Pulmonary artery endothelial cell (primary cell): ENCODE results near the gene TFIP11. TPM values are rescaled to one million over a fixed set of nuclear protein-coding genes. Genes with fewer than 3 reads are reported as not detected.
"Not testable (repeated sequence)": the region's sequence is repeated elsewhere in the genome, so short reads cannot be mapped to it uniquely, and the experiment has no call there.

Experiments
- DNase-seq: peaks from one replicate; pipeline ENCODE4 v3.0.0-alpha.2; 2011; ENCODE audit warnings: low read depth, low spot score
- total RNA-seq: library from RNA; depleted of rRNA; stranded (reverse); fragments of >200 nt; gene quantifications from 2 replicates; pipeline ENCODE4 v1.2.3, GENCODE V29; 2014

The TFIP11 gene
- total RNA-seq, 1 donor from 2014 or later: 40.1 TPM

DNA sequence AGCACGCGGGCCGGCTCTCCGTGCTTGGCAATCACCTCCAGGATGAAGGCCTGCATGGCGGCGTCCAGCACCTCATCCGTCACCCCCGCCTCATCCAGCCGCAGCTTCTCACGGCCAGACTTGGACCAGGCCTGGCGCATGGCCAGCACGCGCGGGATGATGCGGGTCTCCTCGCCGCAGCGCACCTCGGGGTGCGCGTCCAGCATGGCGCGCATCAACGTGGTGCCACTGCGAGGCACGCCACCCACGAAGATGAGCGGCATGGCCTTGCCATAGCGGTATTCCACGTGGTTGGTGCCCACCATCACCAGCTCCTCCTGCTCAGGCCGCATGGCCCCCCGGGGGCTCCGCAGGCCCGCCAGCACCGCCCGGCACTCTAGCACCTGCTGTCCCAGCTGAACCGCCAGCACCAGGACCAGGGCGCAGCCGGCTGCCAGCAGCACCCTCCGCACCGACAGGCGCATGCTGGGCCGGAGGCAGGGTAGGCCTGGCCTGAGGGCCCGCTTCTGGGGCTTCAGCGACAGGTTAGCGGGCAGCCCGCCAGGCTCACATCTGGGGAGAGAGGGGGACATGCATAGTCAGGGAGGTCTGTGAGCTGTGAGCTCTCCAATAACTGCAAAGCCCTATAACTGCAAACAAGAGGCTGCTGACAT, 29.0 kb upstream of the TFIP11 start:
- no peak for DNase-seq

- no peak for DNase-seq
These were observed 27.8 kb upstream of the TFIP11 start for GRCh38 chr22:26540119-26540518.

DNA sequence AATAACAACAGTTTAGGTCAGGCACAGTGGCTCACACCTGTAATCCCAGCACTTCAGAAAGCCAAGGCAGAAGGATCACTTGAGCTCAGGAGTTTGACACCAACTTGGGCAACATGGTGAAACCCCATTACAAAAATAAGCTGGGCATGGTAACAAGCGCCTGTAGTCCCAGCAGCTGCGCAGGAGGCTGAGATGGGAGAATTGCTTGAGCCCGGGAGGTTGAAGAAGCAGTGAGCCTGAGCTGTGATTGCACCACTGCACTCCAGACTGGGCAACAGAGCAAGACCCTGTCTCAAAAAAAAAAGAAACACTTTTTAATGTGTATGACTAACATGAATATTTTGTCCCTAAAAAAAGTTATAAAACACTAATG, 24.5 kb upstream of the TFIP11 start:
- no peak for DNase-seq

GRCh38 chr22:26536056-26536761, 23.9 kb upstream of the TFIP11 start:
- DNase-seq: no peak

- DNase-seq: no peak
These were observed 23.3 kb upstream of the TFIP11 start for GRCh38 chr22:26535603-26535908.

DNA sequence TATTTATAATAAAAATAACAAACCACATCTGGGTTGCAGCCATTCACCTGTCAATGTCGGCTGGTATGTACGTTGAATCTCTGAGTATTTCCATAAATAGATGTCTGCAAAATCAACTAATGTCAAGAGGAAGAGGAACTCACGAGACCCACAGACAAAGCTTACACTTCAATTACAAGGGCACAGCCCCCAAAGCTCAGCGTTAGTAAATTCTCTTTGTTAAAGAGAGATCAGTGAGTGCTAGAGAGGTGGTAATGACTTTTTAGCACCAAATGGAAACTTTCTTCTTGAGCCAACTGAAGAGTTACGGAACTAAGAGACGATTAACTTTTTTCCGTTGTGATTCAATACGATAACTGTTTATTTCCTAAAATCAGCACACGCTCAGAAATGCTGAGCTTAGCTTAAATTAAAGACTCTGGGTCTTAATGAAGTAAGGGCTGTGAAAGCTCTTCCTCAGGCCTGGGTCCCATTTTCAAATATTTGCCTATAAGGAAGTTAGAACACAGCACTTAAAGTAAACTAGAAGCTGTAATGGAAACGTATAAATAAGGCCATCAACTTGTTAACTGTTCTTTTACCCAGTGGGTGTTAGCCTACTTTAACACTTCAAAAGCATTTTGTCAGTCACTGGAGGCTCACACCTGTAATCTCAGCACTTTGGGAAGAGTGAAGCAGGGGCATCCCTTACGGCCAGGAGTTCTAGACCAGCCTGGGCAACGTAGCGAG, 22.8 kb upstream of the TFIP11 start:
- no peak for DNase-seq

DNA sequence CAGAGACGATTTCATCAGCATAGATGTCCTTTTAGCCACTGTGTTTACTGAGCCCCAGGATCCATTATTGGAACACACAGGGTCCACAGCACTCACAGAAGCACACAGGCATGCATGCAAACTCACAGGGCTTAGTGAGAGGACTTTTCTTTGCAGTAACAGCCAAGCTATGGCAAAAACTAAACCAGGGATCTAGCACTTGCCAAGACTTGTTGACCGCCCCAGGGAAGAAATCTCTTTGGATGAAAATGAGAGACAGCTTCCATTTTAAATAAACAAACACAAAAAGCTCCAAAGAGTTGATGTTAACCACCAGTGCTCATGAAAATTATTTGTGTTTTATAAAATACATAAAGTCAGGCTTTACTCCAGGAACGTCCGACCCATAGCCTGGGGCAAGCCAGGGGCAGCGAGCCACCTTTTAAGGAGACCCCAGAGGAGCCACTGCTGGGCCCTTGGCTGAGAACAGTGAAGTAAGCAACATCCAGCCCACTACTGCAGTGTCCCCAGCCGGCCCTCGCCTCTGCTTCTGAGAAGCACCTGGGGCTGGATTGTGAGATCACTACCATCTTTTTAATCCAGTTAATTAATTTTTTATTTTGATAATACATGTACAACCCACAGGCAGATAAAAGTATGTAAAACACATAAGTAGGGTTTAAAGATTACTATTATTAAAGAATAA, 22.0 kb upstream of the TFIP11 start:
- no peak for DNase-seq

GRCh38 chr22:26529345-26529744, 17.1 kb upstream of the TFIP11 start:
- DNase-seq: no peak

- DNase-seq: not testable (repeated sequence)
These were observed 16.2 kb upstream of the TFIP11 start for GRCh38 chr22:26528518-26528917.

- DNase-seq: no peak
These were observed 15.5 kb upstream of the TFIP11 start for GRCh38 chr22:26527574-26528465.

GRCh38 chr22:26527167-26527566, 14.9 kb upstream of the TFIP11 start:
- DNase-seq: no peak

GRCh38 chr22:26525946-26526564, 13.8 kb upstream of the TFIP11 start:
- DNase-seq: no peak

- no peak for DNase-seq
These were observed 12.6 kb upstream of the TFIP11 start for GRCh38 chr22:26524870-26525269.

- DNase-seq: no peak
These were observed 10.3 kb upstream of the TFIP11 start for GRCh38 chr22:26522592-26522991.

GRCh38 chr22:26522012-26522411, 9.7 kb upstream of the TFIP11 start:
- no peak for DNase-seq

DNA sequence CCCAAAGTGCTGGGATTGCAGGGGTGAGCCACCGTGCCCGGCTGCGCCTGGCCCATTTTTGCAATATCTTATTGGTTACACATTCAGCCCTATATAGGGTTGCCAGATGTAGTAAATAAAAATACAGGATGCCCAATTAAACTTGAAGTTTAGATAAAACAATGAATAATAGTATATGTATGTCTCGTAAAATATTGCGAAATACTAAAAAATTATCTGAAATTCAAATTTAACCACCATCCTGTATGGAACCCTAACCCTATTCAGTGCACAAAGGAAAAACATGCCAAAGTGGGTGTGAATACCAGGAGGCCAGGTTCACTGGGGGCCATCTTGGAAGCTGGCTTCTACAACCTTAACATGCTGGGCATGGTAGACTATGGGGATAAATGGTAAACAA, 5.2 kb upstream of the TFIP11 start:
- no peak for DNase-seq

DNA sequence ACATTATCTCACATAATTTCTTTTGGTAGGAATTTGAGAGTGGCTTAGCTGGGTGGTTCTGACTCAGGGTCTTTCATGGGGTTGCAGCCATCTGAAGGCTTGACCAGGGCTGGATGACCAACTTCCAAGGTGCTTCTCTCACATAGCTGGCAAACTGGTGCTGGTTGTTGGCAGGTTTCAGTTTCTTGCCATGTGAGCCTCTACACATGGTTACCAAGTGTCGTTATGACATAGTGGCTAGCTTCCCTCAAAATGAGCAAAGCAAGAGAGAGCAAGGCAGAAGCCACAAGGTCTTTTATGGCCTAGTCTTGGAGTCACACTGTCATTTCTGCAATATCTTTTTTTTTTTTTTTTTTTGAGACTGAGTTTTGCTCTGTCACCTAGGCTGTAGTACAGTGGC, 4.2 kb upstream of the TFIP11 start:
- no peak for DNase-seq

- no peak for DNase-seq
These were observed 3.7 kb upstream of the TFIP11 start for GRCh38 chr22:26515931-26516330.

- no peak for DNase-seq
These were observed 2.3 kb upstream of the TFIP11 start for GRCh38 chr22:26514419-26515161.

GRCh38 chr22:26513838-26514237, 1.6 kb upstream of the TFIP11 start:
- DNase-seq: no peak
